K562 (cell line): Measurements from ENCODE around the gene REC8.

Source experiments
- DPF2 ChIP-seq: fragments of 450-650 bp; IDR thresholded peaks from 2 replicates; pipeline ENCODE4 v1.6.1; 2016
- FOS ChIP-seq: IDR thresholded peaks from 3 replicates; pipeline ENCODE4 v1.6.1; 2011; ENCODE audit not compliant: insufficient read length; ENCODE audit errors: extremely low read depth
- HNRNPK ChIP-seq: fragments of 200-400 bp; formaldehyde crosslinking; IDR thresholded peaks from one replicate; pipeline ENCODE4 v1.6.1; 2018; ENCODE audit warnings: mild to moderate bottlenecking, low read depth, low read length; ENCODE audit not compliant: poor library complexity, severe bottlenecking
- MYC ChIP-seq, 2 experiments: fragments of 250-450 bp in 1 of 2; sonication (Bioruptor Pico) in 1 of 2; IDR thresholded peaks; 2 replicates each; pipeline versions ENCODE4 v1.5.1 to v1.6.1; 2012 to 2021; ENCODE audit warnings: low read depth in 2 of 2, borderline replicate concordance in 1 of 2, improper control_type of control experiment in 1 of 2, low read length in 1 of 2, mild to moderate bottlenecking in 1 of 2, moderate library complexity in 1 of 2
- NFRKB ChIP-seq: fragments of 450-650 bp; IDR thresholded peaks from 2 replicates; pipeline ENCODE4 v1.6.1; 2016; ENCODE audit warnings: low read depth
- POLR2A ChIP-seq: fragments of 450-650 bp; conservative IDR thresholded peaks from 2 replicates; pipeline ENCODE4 v1.6.1; 2016
- POLR2AphosphoS2 ChIP-seq: IDR thresholded peaks from 2 replicates; pipeline ENCODE4 v1.6.1; 2012; ENCODE audit warnings: low read length, improper control_type of control experiment
- ZNF707 ChIP-seq: fragments of 250-450 bp; sonication (Bioruptor Pico); conservative IDR thresholded peaks from 2 replicates; pipeline ENCODE4 v1.8.0; 2022; ENCODE audit warnings: inconsistent platforms, mild to moderate bottlenecking, moderate library complexity

GRCh38 chr14:24150993-24151392 is 20.9 kb upstream of the REC8 start:
- TF ChIP-seq POLR2A (no peak), MYC (IDR thresholded peaks at IDR 0.05; ENCODE audit: low read depth, low read length) (no peak), MYC (CRISPR knock-in tag; IDR thresholded peaks at IDR 0.05; ENCODE audit: borderline replicate concordance, low read depth) (no peak), DPF2 (no peak), HNRNPK (no peak), NFRKB (no peak), ZNF707 (CRISPR knock-in tag) (no peak), POLR2AphosphoS2 (no peak), FOS (no peak)
